Colonic mucosa (tissue), 4 donors: ENCODE data around the gene PTPRN2. TPM values are rescaled to one million over a fixed set of nuclear protein-coding genes. Genes with fewer than 3 reads are reported as not detected.

Experiments used
- DNase-seq: peaks from one replicate; pipeline ENCODE4 v3.0.0-alpha.2; 2020
- H3K27ac ChIP-seq: fragments of 200-600 bp; one replicate; pipeline ENCODE4 v1.8.0; 2021
- H3K27me3 ChIP-seq: fragments of 200-600 bp; one replicate; pipeline ENCODE4 v1.8.0; 2021
- H3K36me3 ChIP-seq: fragments of 200-600 bp; one replicate; pipeline ENCODE4 v1.8.0; 2021
- H3K4me1 ChIP-seq: fragments of 200-600 bp; one replicate; pipeline ENCODE4 v1.8.0; 2021; ENCODE audit warnings: mild to moderate bottlenecking
- H3K4me3 ChIP-seq: fragments of 200-600 bp; one replicate; pipeline ENCODE4 v1.8.0; 2021
- H3K9ac ChIP-seq, 2 donors: one replicate each; pipeline ENCODE4 v1.7.0; 2013; ENCODE audit warnings: control low read depth in 2 of 2, low read depth in 2 of 2, low read length in 2 of 2
- H3K9me3 ChIP-seq: fragments of 200-600 bp; one replicate; pipeline ENCODE4 v1.8.0; 2021
- intact Hi-C: fragments of 100-400 bp; cut with DNase I; formaldehyde crosslinking; loops from one replicate; pipeline ENCODE4 v1.14.1; 2022
- total RNA-seq, 2 donors: library from RNA; stranded (reverse); fragmentation: NEBNext Ultra II Directional in 1 of 2; extraction: Animal tissue kit (Norgen Biotek cat#: 25700) in 1 of 2; gene quantifications; one replicate each; pipeline ENCODE4 v1.2.1, GENCODE V29; 2021
- TF ChIP-seq, protein P1 (sequence below): fragments of 200-600 bp; IDR thresholded peaks from one replicate; pipeline ENCODE4 v1.8.0; 2022; ENCODE audit warnings: antibody characterized with exemption, mild to moderate bottlenecking
- donor health status: healthy.
- donor health status: DM: no; HTN: no; CAD: no.
- donor health status: DM: no; HTN: no; CAD: no.

The PTPRN2 gene
- total RNA-seq, 2 donors from 2014 or later = 14.7 to 21.6 TPM

GRCh38 chr7:158620839-158621441 lies 33.3 kb upstream of the PTPRN2 start:
- H3K4me1 ChIP-seq = no peaks in the 10 kb centered on the region
- intact Hi-C loops = no loop called here

DNA sequence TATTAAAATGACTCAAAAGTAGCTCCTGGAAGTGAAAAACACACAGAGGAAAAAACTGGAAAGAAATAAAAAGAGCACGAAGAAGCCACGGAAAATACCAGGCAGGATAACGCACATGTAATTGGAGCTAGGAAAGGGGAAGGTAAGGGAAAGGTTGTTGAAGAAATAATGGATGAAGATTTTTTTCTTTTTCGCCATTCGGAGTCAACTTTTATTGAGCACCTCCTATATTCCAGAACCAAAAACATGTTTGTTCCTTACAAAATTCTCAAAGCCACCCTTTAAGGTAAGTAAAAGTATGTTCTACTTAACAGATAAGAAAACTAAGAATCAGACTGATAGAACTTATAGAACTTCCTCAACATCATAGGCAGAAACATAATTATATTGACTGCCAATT lies 32.8 kb upstream of the PTPRN2 start:
- TF ChIP-seq, protein P1, sequence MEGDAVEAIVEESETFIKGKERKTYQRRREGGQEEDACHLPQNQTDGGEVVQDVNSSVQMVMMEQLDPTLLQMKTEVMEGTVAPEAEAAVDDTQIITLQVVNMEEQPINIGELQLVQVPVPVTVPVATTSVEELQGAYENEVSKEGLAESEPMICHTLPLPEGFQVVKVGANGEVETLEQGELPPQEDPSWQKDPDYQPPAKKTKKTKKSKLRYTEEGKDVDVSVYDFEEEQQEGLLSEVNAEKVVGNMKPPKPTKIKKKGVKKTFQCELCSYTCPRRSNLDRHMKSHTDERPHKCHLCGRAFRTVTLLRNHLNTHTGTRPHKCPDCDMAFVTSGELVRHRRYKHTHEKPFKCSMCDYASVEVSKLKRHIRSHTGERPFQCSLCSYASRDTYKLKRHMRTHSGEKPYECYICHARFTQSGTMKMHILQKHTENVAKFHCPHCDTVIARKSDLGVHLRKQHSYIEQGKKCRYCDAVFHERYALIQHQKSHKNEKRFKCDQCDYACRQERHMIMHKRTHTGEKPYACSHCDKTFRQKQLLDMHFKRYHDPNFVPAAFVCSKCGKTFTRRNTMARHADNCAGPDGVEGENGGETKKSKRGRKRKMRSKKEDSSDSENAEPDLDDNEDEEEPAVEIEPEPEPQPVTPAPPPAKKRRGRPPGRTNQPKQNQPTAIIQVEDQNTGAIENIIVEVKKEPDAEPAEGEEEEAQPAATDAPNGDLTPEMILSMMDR = no peak
- DNase-seq = no peak
- Histone ChIP-seq H3K4me3 (no peak overlapping the region), H3K4me1 (no peaks in the 10 kb centered on the region), H3K27ac (no peak overlapping the region), H3K9ac (no peak overlapping the region), H3K36me3 (no peaks in the 10 kb centered on the region), H3K9me3 (no peaks in the 10 kb centered on the region), H3K27me3 (no peaks in the 10 kb centered on the region)
- intact Hi-C loops = no loop called here

More at GRCh38 chr7:158620839-158621441, 33.3 kb upstream of the PTPRN2 start:
- no peak overlapping the region for H3K4me3 ChIP-seq
- no peaks in the 10 kb centered on the region for H3K27me3 ChIP-seq
- TF ChIP-seq, protein P1 = no peak
- no peaks in the 10 kb centered on the region for H3K36me3 ChIP-seq
- DNase-seq = no peak
- H3K9me3 ChIP-seq = no peaks in the 10 kb centered on the region
- H3K9ac ChIP-seq = no peak overlapping the region
- H3K27ac ChIP-seq = no peak overlapping the region

- H3K27ac ChIP-seq = no peak overlapping the region
- TF ChIP-seq, protein P1 = no peak
- intact Hi-C loops = no loop called here
- H3K4me3 ChIP-seq = no peak overlapping the region
- no peak overlapping the region for H3K9ac ChIP-seq
- H3K9me3 ChIP-seq = no peaks in the 10 kb centered on the region
- no peaks in the 10 kb centered on the region for H3K36me3 ChIP-seq
- DNase-seq = no peak
- no peaks in the 10 kb centered on the region for H3K27me3 ChIP-seq
- no peaks in the 10 kb centered on the region for H3K4me1 ChIP-seq
These were observed 31.1 kb upstream of the PTPRN2 start for GRCh38 chr7:158618745-158619140.

DNA sequence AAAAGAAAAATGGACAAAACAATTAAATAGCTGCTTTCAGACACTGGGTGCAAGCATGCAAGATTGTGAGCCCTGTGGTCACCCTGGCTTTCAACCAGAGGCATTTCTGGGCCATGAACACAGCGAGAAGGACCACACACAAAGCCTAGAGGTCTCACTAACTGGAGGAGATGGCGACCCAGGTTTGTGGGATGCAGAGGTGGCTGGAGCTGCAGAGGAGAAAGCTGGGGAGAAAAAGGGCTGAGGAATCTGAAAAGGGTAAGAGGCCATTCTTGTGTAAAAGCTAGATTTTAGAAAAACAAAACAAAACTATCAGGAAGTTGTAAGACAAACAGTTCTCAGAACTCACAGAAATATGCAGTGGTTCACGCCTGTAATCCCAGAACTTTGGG lies 30.1 kb upstream of the PTPRN2 start:
- no peak for DNase-seq
- Histone ChIP-seq H3K36me3 (no peaks in the 10 kb centered on the region), H3K9me3 (no peaks in the 10 kb centered on the region), H3K27me3 (no peaks in the 10 kb centered on the region), H3K4me3 (no peak overlapping the region), H3K9ac (no peak overlapping the region), H3K4me1 (no peaks in the 10 kb centered on the region), H3K27ac (no peak overlapping the region)
- TF ChIP-seq, protein P1 = no peak
- intact Hi-C loops = no loop called here

DNA sequence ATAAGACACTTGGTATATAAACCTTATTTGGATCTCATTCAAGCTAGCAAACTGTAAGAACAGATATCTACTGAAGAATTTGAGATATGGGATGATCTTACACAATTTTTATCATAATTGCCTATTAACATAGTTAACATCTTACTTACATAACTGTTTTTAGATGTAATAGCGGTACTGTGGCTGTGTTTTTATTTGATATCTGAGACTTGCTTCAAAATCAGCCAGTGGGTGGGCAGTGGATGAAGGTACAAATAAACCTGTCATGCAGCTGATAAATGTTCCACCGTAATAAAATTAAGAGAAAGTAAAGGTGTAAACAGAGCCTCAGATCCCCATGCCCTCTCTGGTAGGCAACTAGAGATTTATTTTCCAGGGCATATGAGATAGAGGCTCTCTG lies 28.4 kb upstream of the PTPRN2 start:
- no peak overlapping the region for H3K9ac ChIP-seq
- H3K27me3 ChIP-seq = no peaks in the 10 kb centered on the region
- H3K27ac ChIP-seq = no peak overlapping the region
- no peaks in the 10 kb centered on the region for H3K9me3 ChIP-seq
- DNase-seq = no peak
- H3K36me3 ChIP-seq = no peaks in the 10 kb centered on the region
- no peaks in the 10 kb centered on the region for H3K4me1 ChIP-seq
- TF ChIP-seq, protein P1 = no peak
- H3K4me3 ChIP-seq = no peak overlapping the region
- intact Hi-C loops = no loop called here
